RWPE2 (cell line): Measurements from ENCODE around the gene NLRP5.

Source experiments
- ATAC-seq: fragments of 200-7000 bp; cut with Tn5 transposase; 3 replicates; pipeline ENCODE4 v1.9.1; 2021; ENCODE audit warnings: low read depth
- DNase-seq: peaks from one replicate; pipeline ENCODE4 v3.0.0-alpha.2; 2020; ENCODE audit warnings: low spot score
- H3K27ac ChIP-seq: fragments of 450-650 bp; 2 replicates; pipeline ENCODE4 v1.5.1; 2017; ENCODE audit warnings: mild to moderate bottlenecking; ENCODE audit not compliant: poor library complexity, severe bottlenecking
- H3K27me3 ChIP-seq: fragments of 250-450 bp; sonication (Bioruptor Pico); 2 replicates; pipeline ENCODE4 v1.5.1; 2021; ENCODE audit warnings: mild to moderate bottlenecking, moderate library complexity; ENCODE audit not compliant: insufficient read depth, poor library complexity, severe bottlenecking
- H3K36me3 ChIP-seq: fragments of 250-450 bp; sonication (Bioruptor Pico); 2 replicates; pipeline ENCODE4 v1.5.1; 2020; ENCODE audit warnings: low read depth, mild to moderate bottlenecking, moderate library complexity
- H3K4me1 ChIP-seq: fragments of 250-450 bp; sonication (Bioruptor Pico); 2 replicates; pipeline ENCODE4 v1.5.1; 2021; ENCODE audit warnings: mild to moderate bottlenecking, moderate library complexity; ENCODE audit not compliant: insufficient read depth, poor library complexity, severe bottlenecking
- H3K4me3 ChIP-seq: fragments of 250-450 bp; sonication (Bioruptor Pico); 2 replicates; pipeline ENCODE4 v1.5.1; 2021; ENCODE audit warnings: mild to moderate bottlenecking, moderate library complexity; ENCODE audit not compliant: severe bottlenecking
- H3K9me3 ChIP-seq: fragments of 250-450 bp; sonication (Bioruptor Pico); 2 replicates; pipeline ENCODE4 v1.5.1; 2021; ENCODE audit warnings: mild to moderate bottlenecking, moderate library complexity; ENCODE audit not compliant: severe bottlenecking
- TF ChIP-seq, protein P1 (sequence below): fragments of 450-650 bp; IDR thresholded peaks from one replicate; pipeline ENCODE4 v1.5.1; 2017; ENCODE audit warnings: mild to moderate bottlenecking, moderate library complexity; ENCODE audit not compliant: poor library complexity, severe bottlenecking

The NLRP5 gene

DNA sequence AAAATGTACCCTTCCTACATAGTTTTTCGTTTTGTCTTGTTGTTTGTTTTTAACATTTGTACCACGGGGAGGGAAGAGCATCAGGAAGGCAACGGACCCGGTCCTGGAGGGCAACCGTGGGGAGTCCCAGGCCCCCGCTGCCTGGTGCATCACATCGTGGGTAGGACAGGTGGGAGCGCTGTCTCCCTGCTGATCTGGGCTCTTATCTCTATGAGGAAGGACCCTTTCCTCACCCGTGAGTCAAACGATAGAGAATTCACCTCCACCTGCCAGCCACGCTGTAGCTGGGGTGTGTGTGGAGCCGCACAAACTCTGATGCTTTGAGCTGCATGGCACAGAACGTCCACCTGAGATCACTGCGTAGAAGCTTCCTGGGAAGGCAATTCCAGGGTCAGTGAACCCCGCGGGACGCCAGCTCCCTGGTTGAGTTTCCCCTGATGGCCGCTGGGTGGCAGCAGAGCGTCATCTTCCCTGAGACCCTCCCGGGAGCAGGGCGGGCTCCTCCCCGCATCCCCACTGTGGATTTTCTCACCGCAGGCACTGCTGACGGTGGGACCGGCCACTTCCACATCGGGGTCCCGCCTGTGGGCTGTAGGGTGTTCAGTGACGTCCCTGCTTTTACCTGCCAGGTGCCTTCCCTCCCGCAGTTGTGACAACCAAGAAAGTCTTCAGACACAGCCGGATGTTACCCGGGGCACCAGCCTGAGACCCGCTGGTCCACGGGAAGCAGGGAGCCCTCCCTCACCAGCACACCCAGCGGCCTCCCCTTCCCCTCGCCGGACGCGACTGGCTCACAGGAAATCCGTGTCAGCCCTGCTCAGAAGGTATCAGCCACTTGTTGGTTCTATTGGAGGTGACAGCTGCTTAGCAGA lies 79.8 kb downstream of the NLRP5 start:
- no peak overlapping the region for H3K27ac ChIP-seq
- DNase-seq (no peak), ATAC-seq (peak; percentile 76)
- H3K36me3 ChIP-seq, result no peaks in the 10 kb centered on the region
- H3K4me1 ChIP-seq, result no peaks in the 10 kb centered on the region
- H3K27me3 ChIP-seq, result no peaks in the 10 kb centered on the region
- H3K4me3 ChIP-seq, result no peak overlapping the region
- no peaks in the 10 kb centered on the region for H3K9me3 ChIP-seq
- TF ChIP-seq, protein P1, sequence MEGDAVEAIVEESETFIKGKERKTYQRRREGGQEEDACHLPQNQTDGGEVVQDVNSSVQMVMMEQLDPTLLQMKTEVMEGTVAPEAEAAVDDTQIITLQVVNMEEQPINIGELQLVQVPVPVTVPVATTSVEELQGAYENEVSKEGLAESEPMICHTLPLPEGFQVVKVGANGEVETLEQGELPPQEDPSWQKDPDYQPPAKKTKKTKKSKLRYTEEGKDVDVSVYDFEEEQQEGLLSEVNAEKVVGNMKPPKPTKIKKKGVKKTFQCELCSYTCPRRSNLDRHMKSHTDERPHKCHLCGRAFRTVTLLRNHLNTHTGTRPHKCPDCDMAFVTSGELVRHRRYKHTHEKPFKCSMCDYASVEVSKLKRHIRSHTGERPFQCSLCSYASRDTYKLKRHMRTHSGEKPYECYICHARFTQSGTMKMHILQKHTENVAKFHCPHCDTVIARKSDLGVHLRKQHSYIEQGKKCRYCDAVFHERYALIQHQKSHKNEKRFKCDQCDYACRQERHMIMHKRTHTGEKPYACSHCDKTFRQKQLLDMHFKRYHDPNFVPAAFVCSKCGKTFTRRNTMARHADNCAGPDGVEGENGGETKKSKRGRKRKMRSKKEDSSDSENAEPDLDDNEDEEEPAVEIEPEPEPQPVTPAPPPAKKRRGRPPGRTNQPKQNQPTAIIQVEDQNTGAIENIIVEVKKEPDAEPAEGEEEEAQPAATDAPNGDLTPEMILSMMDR, result peak; percentile 86

DNA sequence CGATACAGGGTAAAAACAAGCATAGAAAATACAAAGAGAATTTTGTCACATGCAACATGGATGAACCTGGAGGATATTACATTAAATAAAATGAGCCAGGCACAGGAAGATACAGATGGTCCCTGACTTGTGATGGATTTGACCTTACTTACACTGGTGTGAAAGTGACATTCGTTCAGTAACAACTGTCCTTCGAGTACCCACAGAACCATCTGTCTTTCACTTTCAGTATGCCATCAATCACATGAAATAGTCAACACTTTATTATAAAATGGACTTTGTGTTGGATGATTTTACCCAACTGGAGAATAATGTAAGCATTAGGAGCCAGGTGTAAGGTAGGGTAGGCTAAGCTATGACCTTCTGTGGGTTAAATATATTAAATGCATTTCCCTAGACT lies 83.1 kb downstream of the NLRP5 start:
- H3K36me3 ChIP-seq, result no peaks in the 10 kb centered on the region
- H3K27me3 ChIP-seq, result no peaks in the 10 kb centered on the region
- no peak overlapping the region for H3K4me3 ChIP-seq
- H3K4me1 ChIP-seq, result no peaks in the 10 kb centered on the region
- DNase-seq (no peak), ATAC-seq (no peak)
- H3K9me3 ChIP-seq, result no peaks in the 10 kb centered on the region
- TF ChIP-seq, protein P1, result no peak
- H3K27ac ChIP-seq, result no peak overlapping the region

DNA sequence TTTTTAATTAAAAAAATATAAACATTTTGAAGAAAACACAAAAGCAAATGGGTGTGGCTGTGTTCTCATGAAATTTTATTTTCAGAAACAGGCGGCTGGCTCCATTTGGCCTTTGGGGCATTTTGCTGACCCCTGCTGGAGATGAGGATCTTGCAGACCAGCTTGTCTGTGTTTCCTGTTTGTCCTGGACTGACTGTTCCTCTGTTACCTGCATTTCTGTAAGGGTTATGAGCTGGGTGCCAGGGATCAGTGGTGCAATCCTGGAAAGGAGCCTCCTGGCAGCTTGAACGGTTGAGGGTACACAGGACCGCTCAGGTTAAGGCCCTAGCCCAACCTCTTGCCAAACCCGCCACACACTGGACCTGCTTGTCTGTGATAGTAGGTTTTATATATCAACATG lies 84.6 kb downstream of the NLRP5 start:
- Histone ChIP-seq H3K27ac (no peak overlapping the region), H3K9me3 (no peaks in the 10 kb centered on the region), H3K4me1 (no peaks in the 10 kb centered on the region), H3K4me3 (no peak overlapping the region), H3K36me3 (no peaks in the 10 kb centered on the region), H3K27me3 (no peaks in the 10 kb centered on the region)
- ATAC-seq (no peak), DNase-seq (no peak)
- TF ChIP-seq, protein P1, result peak; percentile 11

DNA sequence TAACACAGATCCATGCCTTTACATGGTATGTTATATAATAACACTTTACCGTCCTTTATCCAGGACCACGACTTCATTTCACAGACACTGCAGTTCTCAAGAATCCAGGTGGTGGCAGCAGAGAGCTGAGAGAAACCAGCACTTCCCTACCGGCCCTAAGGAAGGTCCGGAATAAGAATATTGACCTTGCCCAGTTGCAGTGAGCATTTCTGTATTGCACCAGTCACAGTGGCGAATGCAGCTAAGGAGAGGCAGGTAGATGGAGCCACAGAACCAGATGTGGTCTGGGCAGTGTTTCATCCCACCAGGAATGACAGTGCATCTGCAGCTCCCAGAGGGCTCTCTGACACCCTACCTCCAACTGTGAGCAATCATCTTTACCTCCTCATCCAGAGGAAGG lies 89.9 kb downstream of the NLRP5 start:
- no peaks in the 10 kb centered on the region for H3K27me3 ChIP-seq
- no peaks in the 10 kb centered on the region for H3K4me1 ChIP-seq
- TF ChIP-seq, protein P1, result peak; percentile 85
- H3K27ac ChIP-seq, result no peak overlapping the region
- H3K4me3 ChIP-seq, result no peak overlapping the region
- DNase-seq (no peak), ATAC-seq (peak; percentile 59)
- no peaks in the 10 kb centered on the region for H3K9me3 ChIP-seq
- H3K36me3 ChIP-seq, result no peaks in the 10 kb centered on the region

DNA sequence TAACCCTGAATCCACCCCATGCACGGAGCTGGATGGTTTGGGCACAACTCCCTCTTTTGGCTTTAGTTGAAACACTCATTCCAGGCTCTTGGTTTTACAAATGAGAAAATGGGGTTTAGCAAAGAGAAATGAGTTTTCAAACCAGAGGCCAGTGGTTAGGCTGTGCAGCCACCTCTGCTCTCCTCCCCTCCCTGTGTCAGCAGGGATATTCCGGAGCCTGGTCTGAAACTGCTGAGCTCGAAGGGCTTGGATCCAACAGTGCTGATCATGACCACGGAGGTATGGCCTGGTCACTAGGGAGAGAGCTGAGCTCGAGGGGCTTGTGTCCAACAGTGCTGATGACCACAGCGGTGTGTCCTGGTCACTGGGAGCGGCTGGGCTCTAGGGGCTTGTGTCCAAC lies 93.0 kb downstream of the NLRP5 start:
- no peak overlapping the region for H3K4me3 ChIP-seq

More for the DNA sequence above, 93.0 kb downstream of the NLRP5 start:
- TF ChIP-seq, protein P1, result no peak
- Histone ChIP-seq H3K36me3 (no peaks in the 10 kb centered on the region), H3K27ac (no peak overlapping the region), H3K4me1 (no peaks in the 10 kb centered on the region), H3K27me3 (no peaks in the 10 kb centered on the region), H3K9me3 (no peaks in the 10 kb centered on the region)
- DNase-seq (no peak), ATAC-seq (no peak)
